Panc1 (cell line): Measurements from ENCODE around the gene EYA2. TPM values are rescaled to one million over a fixed set of nuclear protein-coding genes. Genes with fewer than 3 reads are reported as not detected.

Source experiments
- ATAC-seq: fragments of 200-7000 bp; cut with Tn5 transposase; 2 replicates; pipeline ENCODE4 v1.9.1; 2020; ENCODE audit warnings: mild to moderate bottlenecking, moderate library complexity
- BruUV-seq: library from RNA; stranded (reverse); fragments of 400-500 nt; replicated peaks from 2 replicates; lab custom pipeline; 2021; lab: Mats Ljungman, UMichigan
- CTCF ChIA-PET: fragments of 300-600 bp; sonication (Branson Sonifier 250); formaldehyde crosslinking; loops from one replicate; lab custom pipeline; 2022; ENCODE audit warnings: antibody characterized with exemption; lab: Charles Lee
- POLR2A ChIA-PET: fragments of 300-600 bp; sonication (Branson Sonifier 250); formaldehyde crosslinking; loops from one replicate; lab custom pipeline; 2022; ENCODE audit warnings: antibody characterized with exemption; lab: Charles Lee
- DNase-seq: peaks from one replicate; pipeline ENCODE4 v3.0.0-alpha.2; 2010; ENCODE audit warnings: low read depth, low spot score
- H3K27ac ChIP-seq: 2 replicates; pipeline ENCODE4 v1.5.1; 2011; ENCODE audit warnings: mild to moderate bottlenecking, low read length, inconsistent platforms
- H3K27me3 ChIP-seq: fragments of 200-500 bp; sonication (Bioruptor generic); 2 replicates; pipeline ENCODE4 v1.6.0; 2014; ENCODE audit warnings: low read length, inconsistent platforms; ENCODE audit not compliant: control insufficient read depth, insufficient read depth
- H3K36me3 ChIP-seq: fragments of 200-500 bp; sonication (Bioruptor generic); 2 replicates; pipeline ENCODE4 v1.5.1; 2014; ENCODE audit warnings: inconsistent platforms, mild to moderate bottlenecking, low read length, moderate library complexity; ENCODE audit not compliant: control insufficient read depth, insufficient read depth
- H3K4me1 ChIP-seq: 2 replicates; pipeline ENCODE4 v1.5.1; 2011; ENCODE audit warnings: inconsistent platforms, mild to moderate bottlenecking, low read length, moderate library complexity; ENCODE audit not compliant: control insufficient read depth, insufficient read depth
- H3K4me3 ChIP-seq, 2 experiments: 2 replicates each; pipeline ENCODE4 v1.5.1; 2011 to 2012; ENCODE audit warnings: low read depth in 2 of 2, low read length in 2 of 2, mild to moderate bottlenecking in 2 of 2, inconsistent platforms in 1 of 2, moderate library complexity in 1 of 2
- H3K9me3 ChIP-seq: fragments of 200-500 bp; sonication (Bioruptor generic); 2 replicates; pipeline ENCODE4 v1.5.1; 2014; ENCODE audit warnings: low read depth, mild to moderate bottlenecking, inconsistent platforms, low read length, moderate library complexity; ENCODE audit not compliant: control insufficient read depth, insufficient read depth
- CTCF ChIP-seq: fragments of 450-650 bp; IDR thresholded peaks from 2 replicates; pipeline ENCODE4 v1.5.1; 2017; ENCODE audit warnings: mild to moderate bottlenecking
- POLR2AphosphoS5 ChIP-seq: IDR thresholded peaks from 2 replicates; pipeline ENCODE4 v1.6.1; 2012; ENCODE audit warnings: mild to moderate bottlenecking, low read depth, low read length, moderate library complexity
- REST ChIP-seq, 2 experiments: IDR thresholded peaks; 2 replicates each; pipeline ENCODE4 v1.6.1; 2011 to 2012; ENCODE audit warnings: low read depth in 2 of 2, control low read depth in 1 of 2, low read length in 1 of 2, mild to moderate bottlenecking in 1 of 2, moderate library complexity in 1 of 2; ENCODE audit not compliant: insufficient read depth in 1 of 2
- SIN3A ChIP-seq: IDR thresholded peaks from 2 replicates; pipeline ENCODE4 v1.6.1; 2012; ENCODE audit warnings: low read depth, mild to moderate bottlenecking, low read length, moderate library complexity, borderline replicate concordance; ENCODE audit not compliant: insufficient read depth
- TCF7L2 ChIP-seq: IDR thresholded peaks from 2 replicates; pipeline ENCODE4 v1.6.1; 2011; ENCODE audit warnings: mild to moderate bottlenecking, low read depth, low read length, inconsistent platforms
- in situ Hi-C: cut with HindIII; loops from 2 replicates; pipeline ENCODE4 v1.10.0; 2016; ENCODE audit warnings: low sequenced_read_pairs, low pct_unique_long_range_greater_than_20kb
- intact Hi-C: fragments of 100-400 bp; cut with micrococcal nuclease; formaldehyde crosslinking; loops from one replicate; pipeline ENCODE4 v1.10.0; 2022; ENCODE audit not compliant: unreplicated experiment
- total RNA-seq: library from RNA; stranded (reverse); gene quantifications from one replicate; pipeline ENCODE4 v1.2.1, GENCODE V29; 2021; ENCODE audit not compliant: unreplicated experiment

Gene EYA2
- total RNA-seq, 1 experiment from 2014 or later, result 1.9 TPM

DNA sequence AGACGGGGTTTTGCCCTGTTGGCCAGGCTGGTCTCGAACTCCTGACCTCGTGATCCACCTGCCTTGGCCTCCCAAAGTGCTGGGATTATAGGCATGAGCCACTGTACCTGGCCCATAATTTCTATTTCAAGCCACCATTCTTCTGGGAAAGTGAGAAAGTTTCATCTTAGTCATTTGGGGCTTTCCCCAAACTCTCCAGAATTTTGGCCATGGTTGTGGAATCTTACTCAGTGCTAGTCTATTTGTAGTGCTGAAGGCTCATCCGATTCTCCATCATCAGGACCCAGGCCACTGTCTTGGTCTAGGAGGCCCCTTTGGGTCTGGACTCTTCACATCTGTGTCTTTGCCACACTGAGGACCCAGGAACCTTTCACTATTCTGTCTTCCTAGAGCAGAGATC is 164.9 kb downstream of the EYA2 start:
- DNase-seq, result no peak
- ATAC-seq, result no peak
- in situ Hi-C loops (no loop called here), intact Hi-C loops (no loop called here)
- H3K4me3 ChIP-seq, result no peak overlapping the region
- no peak overlapping the region for H3K27ac ChIP-seq
- ChIA-PET POLR2A (no interaction called here), CTCF (no interaction called here)
- no TSS peak for BruUV-seq
- H3K4me1 ChIP-seq, result no peaks in the 10 kb centered on the region
- no peaks in the 10 kb centered on the region for H3K9me3 ChIP-seq
- H3K27me3 ChIP-seq, result no peaks in the 10 kb centered on the region; the same call in 1 of the 2 replicates
- TF ChIP-seq TCF7L2 (no peak), CTCF (no peak), REST (IDR thresholded peaks at IDR 0.05; ENCODE audit: insufficient read depth in 1 of 2, low read depth in 2 of 2, low read length in 1 of 2) (no peak), POLR2AphosphoS5 (no peak), SIN3A (no peak)
- H3K36me3 ChIP-seq, result no peaks in the 10 kb centered on the region

GRCh38 chr20:47061549-47061948 is 166.9 kb downstream of the EYA2 start:
- no peak for TF ChIP-seq REST (IDR thresholded peaks at IDR 0.05; ENCODE audit: insufficient read depth in 1 of 2, low read depth in 2 of 2, low read length in 1 of 2)
- TF ChIP-seq POLR2AphosphoS5, result no peak
- no peak for TF ChIP-seq TCF7L2
- POLR2A ChIA-PET, result no interaction called here
- no peak overlapping the region for H3K4me3 ChIP-seq
- H3K4me1 ChIP-seq, result no peaks in the 10 kb centered on the region
- no peaks in the 10 kb centered on the region for H3K9me3 ChIP-seq
- CTCF ChIA-PET, result no interaction called here
- DNase-seq, result no peak
- in situ Hi-C loops (no loop called here), intact Hi-C loops (no loop called here)
- H3K27ac ChIP-seq, result no peak overlapping the region
- ATAC-seq, result no peak
- no peaks in the 10 kb centered on the region for H3K36me3 ChIP-seq
- BruUV-seq, result no TSS peak
- H3K27me3 ChIP-seq, result no peaks in the 10 kb centered on the region
